Esophagus (tissue), 2 donors: ENCODE measurements around the gene ATL2. TPM values are rescaled to one million over a fixed set of nuclear protein-coding genes. Genes with fewer than 3 reads are reported as not detected.

Experiments
- H3K27ac ChIP-seq, 2 donors: one replicate each; pipeline ENCODE4 v1.5.1; 2013; ENCODE audit warnings: low read depth in 2 of 2, mild to moderate bottlenecking in 2 of 2, inconsistent platforms in 1 of 2, low read length in 1 of 2, moderate library complexity in 1 of 2
- H3K27me3 ChIP-seq, 2 donors: one replicate each; pipeline ENCODE4 v1.6.1; 2013; ENCODE audit warnings: low read length in 2 of 2, control low read depth in 1 of 2, mild to moderate bottlenecking in 1 of 2; ENCODE audit not compliant: insufficient read depth in 2 of 2, control insufficient read depth in 1 of 2
- H3K36me3 ChIP-seq, 2 donors: one replicate each; pipeline ENCODE4 v1.6.1; 2013; ENCODE audit warnings: low read length in 1 of 2; ENCODE audit not compliant: control insufficient read depth in 2 of 2, insufficient read depth in 2 of 2
- H3K4me1 ChIP-seq, 2 donors: one replicate each; pipeline ENCODE4 v1.6.1; 2013; ENCODE audit warnings: low read length in 1 of 2; ENCODE audit not compliant: control insufficient read depth in 2 of 2, insufficient read depth in 2 of 2
- H3K4me3 ChIP-seq, 2 donors: one replicate each; pipeline ENCODE4 v1.5.1; 2013; ENCODE audit warnings: low read length in 2 of 2, mild to moderate bottlenecking in 2 of 2, low read depth in 1 of 2, moderate library complexity in 1 of 2
- H3K9me3 ChIP-seq, 2 donors: one replicate each; pipeline ENCODE4 v1.6.1; 2013; ENCODE audit warnings: mild to moderate bottlenecking in 2 of 2, low read depth in 1 of 2, low read length in 1 of 2, moderate library complexity in 1 of 2; ENCODE audit not compliant: control insufficient read depth in 2 of 2, insufficient read depth in 1 of 2
- WGBS, 2 donors: extraction: QIAGEN DNeasy Blood & Tissue Kit; methylation state at CpG; one replicate each; pipeline ENCODE4 v1.1.7; 2013; 5-methylcytosine and 5-hydroxymethylcytosine counted together
- polyA plus RNA-seq, 2 donors: library from polyadenylated mRNA; stranded (reverse); fragments of 200-250 nt; gene quantifications; one replicate each; pipeline ENCODE4 v1.2.3, GENCODE V29; 2013
- donor health status: healthy with polysubstance abuse.
- donor health status: Bipolar disorder and iron deficiency.

ATL2 gene
- 10 to 100 TPM; 27.9 to 41.7 TPM for polyA plus RNA-seq

GRCh38 chr2:38377050-38377828, at the start of gene ATL2:
Gene ATL2, minus strand, starts transcription at chr2:38377273. Its CDS starts 13 bp downstream, at chr2:38377260.
- no peaks in the 10 kb centered on the region for H3K27me3 ChIP-seq
- H3K27ac ChIP-seq, result peak within 1 kb of the TSS; percentile 99
- H3K9me3 ChIP-seq, result no peaks in the 10 kb centered on the region
- no peaks in the 10 kb centered on the region for H3K36me3 ChIP-seq
- H3K4me1 ChIP-seq, result no peaks in the 10 kb centered on the region
- H3K4me3 ChIP-seq, result peak within 1 kb of the TSS; percentile 81 to 100
- 0% methylated on average over 52 to 73 of the region's 73 CpGs for WGBS, 2 donors

GRCh38 chr2:38423763-38424162, 46.7 kb upstream of the ATL2 start:
- WGBS, 2 donors, result 47 to 61% methylated on average over 3 of the region's 3 CpGs
- no peak overlapping the region for H3K4me3 ChIP-seq
- no peaks in the 10 kb centered on the region for H3K9me3 ChIP-seq
- no peaks in the 10 kb centered on the region for H3K36me3 ChIP-seq
- no peaks in the 10 kb centered on the region for H3K27me3 ChIP-seq
- H3K27ac ChIP-seq, result no peak overlapping the region
- peaks cover 0 to 4% of the 10 kb centered on the region in 2 donors for H3K4me1 ChIP-seq

- Histone ChIP-seq H3K4me3 (no peak overlapping the region), H3K9me3 (no peaks in the 10 kb centered on the region), H3K27me3 (no peaks in the 10 kb centered on the region), H3K4me1 (peaks cover 3 to 13% of the 10 kb centered on the region in 2 donors), H3K27ac (no peak overlapping the region), H3K36me3 (no peaks in the 10 kb centered on the region)
- WGBS, 2 donors, result 83 to 85% methylated on average over 11 of the region's 11 CpGs
Measured at GRCh38 chr2:38421274-38422056, 44.4 kb upstream of the ATL2 start.

GRCh38 chr2:38419499-38419898, 42.4 kb upstream of the ATL2 start:
- H3K27ac ChIP-seq, result no peak overlapping the region
- H3K4me1 ChIP-seq, result peaks cover 3 to 13% of the 10 kb centered on the region in 2 donors
- H3K9me3 ChIP-seq, result no peaks in the 10 kb centered on the region
- 49 to 55% methylated on average over 5 of the region's 5 CpGs for WGBS, 2 donors
- no peak overlapping the region for H3K4me3 ChIP-seq
- H3K36me3 ChIP-seq, result no peaks in the 10 kb centered on the region
- H3K27me3 ChIP-seq, result no peaks in the 10 kb centered on the region

GRCh38 chr2:38418735-38419134, 41.7 kb upstream of the ATL2 start:
- H3K9me3 ChIP-seq, result no peaks in the 10 kb centered on the region
- no peak overlapping the region for H3K4me3 ChIP-seq
- H3K36me3 ChIP-seq, result no peaks in the 10 kb centered on the region
- peaks cover 3 to 13% of the 10 kb centered on the region in 2 donors for H3K4me1 ChIP-seq
- WGBS, 2 donors, result 89 to 95% methylated on average over 2 of the region's 2 CpGs
- no peaks in the 10 kb centered on the region for H3K27me3 ChIP-seq
- H3K27ac ChIP-seq, result no peak overlapping the region

GRCh38 chr2:38417745-38418689, 40.9 kb upstream of the ATL2 start:
- H3K4me3 ChIP-seq, result no peak overlapping the region
- H3K27me3 ChIP-seq, result no peaks in the 10 kb centered on the region
- peak overlapping the region; percentile 42 to 77 for H3K27ac ChIP-seq
- WGBS, 2 donors, result 41 to 45% methylated on average over 7 of the region's 7 CpGs
- no peaks in the 10 kb centered on the region for H3K9me3 ChIP-seq
- H3K36me3 ChIP-seq, result no peaks in the 10 kb centered on the region
- peaks cover 3 to 13% of the 10 kb centered on the region in 2 donors for H3K4me1 ChIP-seq

- no peaks in the 10 kb centered on the region for H3K9me3 ChIP-seq
- H3K27ac ChIP-seq, result peak overlapping the region in 1 of 2 donors; percentile 19
- no peaks in the 10 kb centered on the region for H3K27me3 ChIP-seq
- H3K36me3 ChIP-seq, result no peaks in the 10 kb centered on the region
- WGBS, 2 donors, result 63 to 65% methylated on average over 9 of the region's 9 CpGs
- H3K4me1 ChIP-seq, result peaks cover 3 to 13% of the 10 kb centered on the region in 2 donors
- no peak overlapping the region for H3K4me3 ChIP-seq
Measured at GRCh38 chr2:38416296-38417036, 39.4 kb upstream of the ATL2 start.

- no peaks in the 10 kb centered on the region for H3K9me3 ChIP-seq
- peak overlapping the region in 1 of 2 donors; percentile 19 for H3K27ac ChIP-seq
- no peaks in the 10 kb centered on the region for H3K36me3 ChIP-seq
- peaks cover 3 to 13% of the 10 kb centered on the region in 2 donors for H3K4me1 ChIP-seq
- no peak overlapping the region for H3K4me3 ChIP-seq
- WGBS, 2 donors, result 76 to 77% methylated on average over 4 of the region's 4 CpGs
- no peaks in the 10 kb centered on the region for H3K27me3 ChIP-seq
Measured at GRCh38 chr2:38415728-38416291, 38.7 kb upstream of the ATL2 start.
